Adipocyte (in vitro differentiated cells): ENCODE results near the gene CFAP65.

ENCODE experiments used
- DNase-seq: peaks from one replicate; pipeline ENCODE4 v3.0.0-alpha.2; 2015; ENCODE audit warnings: low read depth
- H3K27me3 ChIP-seq: replicated peaks from 2 replicates; pipeline ENCODE4 v1.7.0; 2013; ENCODE audit warnings: mild to moderate bottlenecking, low read length, moderate library complexity; ENCODE audit not compliant: control insufficient read depth, insufficient read depth
- H3K36me3 ChIP-seq: 2 replicates; pipeline ENCODE4 v1.7.0; 2013; ENCODE audit warnings: low read length, mild to moderate bottlenecking, moderate library complexity; ENCODE audit not compliant: control insufficient read depth, insufficient read depth, severe bottlenecking
- H3K4me1 ChIP-seq: 2 replicates; pipeline ENCODE4 v1.7.0; 2013; ENCODE audit warnings: mild to moderate bottlenecking, low read length, moderate library complexity; ENCODE audit not compliant: control insufficient read depth, insufficient read depth
- H3K4me3 ChIP-seq: 2 replicates; pipeline ENCODE4 v1.7.0; 2013; ENCODE audit warnings: mild to moderate bottlenecking, low read length, moderate library complexity
- H3K9ac ChIP-seq: 2 replicates; pipeline ENCODE4 v1.7.0; 2013; ENCODE audit warnings: mild to moderate bottlenecking, low read length, moderate library complexity
- H3K9me3 ChIP-seq: 2 replicates; pipeline ENCODE4 v1.7.0; 2013; ENCODE audit warnings: mild to moderate bottlenecking, low read length, moderate library complexity; ENCODE audit not compliant: control insufficient read depth

The CFAP65 gene

DNA sequence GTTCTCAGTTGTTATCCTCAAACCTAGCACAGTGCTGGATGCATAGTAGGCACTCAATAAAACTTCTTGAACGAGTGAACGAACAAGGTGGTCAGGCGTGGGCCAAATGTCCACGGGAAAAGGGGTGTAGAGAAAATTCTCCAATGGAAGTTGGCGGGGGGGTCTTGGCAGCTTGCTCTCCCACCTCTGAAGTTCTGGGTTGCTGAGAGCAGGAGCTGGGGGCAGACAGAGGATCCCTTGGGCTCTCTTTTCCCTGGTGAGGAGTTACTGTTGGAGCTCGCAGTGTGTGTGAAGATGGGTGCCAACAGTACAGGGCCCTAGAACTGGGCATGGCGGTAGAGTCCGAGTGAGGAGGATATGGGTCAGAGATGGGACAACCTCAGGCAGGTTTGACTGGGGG lies 45.8 kb downstream of the CFAP65 start:
- no peak overlapping the region for H3K9ac ChIP-seq
- DNase-seq, result no peak
- H3K4me1 ChIP-seq, result peaks cover 6% of the 10 kb centered on the region
- no peak overlapping the region for H3K4me3 ChIP-seq
- H3K36me3 ChIP-seq, result no peaks in the 10 kb centered on the region
- peaks cover 62% of the 10 kb centered on the region for H3K27me3 ChIP-seq
- no peaks in the 10 kb centered on the region for H3K9me3 ChIP-seq

DNA sequence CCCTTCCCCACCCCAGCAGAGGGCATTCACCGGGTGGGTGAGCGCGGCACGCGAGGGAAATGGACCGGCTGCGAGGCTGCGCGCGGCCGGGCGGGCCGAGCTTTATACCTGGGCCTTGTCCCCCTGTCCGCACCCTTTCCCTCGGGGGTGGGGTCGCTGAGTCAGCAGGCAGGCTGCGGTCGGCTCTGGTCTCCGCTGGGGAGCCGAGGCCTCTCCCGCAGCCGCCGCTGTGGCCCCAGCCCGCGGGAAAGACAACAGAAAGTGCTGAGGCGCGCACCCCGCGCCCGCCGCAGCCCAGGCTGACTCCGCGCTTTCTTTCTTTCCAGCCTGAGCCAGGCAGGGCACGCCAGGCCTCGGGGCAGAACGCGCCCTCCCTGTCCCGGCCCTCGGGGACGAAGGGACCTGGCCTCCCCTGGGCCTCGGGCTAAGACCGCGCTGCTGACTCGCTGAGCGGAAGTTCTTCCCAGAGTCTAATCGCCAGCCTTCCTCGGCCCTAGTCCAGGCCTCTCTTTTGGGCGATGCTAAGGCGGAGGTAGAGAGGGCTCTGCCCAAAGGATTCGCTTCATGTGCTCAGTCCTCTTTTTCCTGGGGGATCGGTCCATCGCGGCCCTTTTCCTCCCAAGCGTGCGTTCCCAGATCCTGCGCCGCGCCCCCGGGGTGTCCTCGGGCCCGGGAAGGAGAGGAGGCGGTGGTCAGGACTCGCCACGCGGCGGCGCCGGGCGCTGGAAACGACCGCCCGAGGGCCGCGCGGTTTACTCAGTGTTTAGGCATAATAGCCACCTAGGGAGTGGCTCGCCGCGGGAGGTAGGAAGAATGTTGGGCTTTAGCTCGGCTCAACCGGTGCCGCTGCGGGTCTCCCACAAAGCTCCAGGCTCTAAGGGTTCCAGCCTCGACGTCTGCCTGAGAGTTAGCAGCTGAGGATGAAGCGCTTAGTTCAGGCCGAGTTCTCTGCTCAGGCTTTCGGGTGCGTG lies 47.7 kb downstream of the CFAP65 start, which contains the start of gene CRYBA2:
Gene CRYBA2 (minus strand): TSS at position 78 of the 971 bp plus-strand sequence. CDS start 246 bp downstream, outside the sequence.
- peaks cover 6% of the 10 kb centered on the region for H3K4me1 ChIP-seq
- no peaks in the 10 kb centered on the region for H3K36me3 ChIP-seq
- no peak within 1 kb of the TSS for H3K9ac ChIP-seq
- peak within 1 kb of the TSS; percentile 68 for H3K4me3 ChIP-seq
- DNase-seq, result peak; percentile 54
- H3K27me3 ChIP-seq, result peaks cover 66% of the 10 kb centered on the region
- H3K9me3 ChIP-seq, result no peaks in the 10 kb centered on the region

DNA sequence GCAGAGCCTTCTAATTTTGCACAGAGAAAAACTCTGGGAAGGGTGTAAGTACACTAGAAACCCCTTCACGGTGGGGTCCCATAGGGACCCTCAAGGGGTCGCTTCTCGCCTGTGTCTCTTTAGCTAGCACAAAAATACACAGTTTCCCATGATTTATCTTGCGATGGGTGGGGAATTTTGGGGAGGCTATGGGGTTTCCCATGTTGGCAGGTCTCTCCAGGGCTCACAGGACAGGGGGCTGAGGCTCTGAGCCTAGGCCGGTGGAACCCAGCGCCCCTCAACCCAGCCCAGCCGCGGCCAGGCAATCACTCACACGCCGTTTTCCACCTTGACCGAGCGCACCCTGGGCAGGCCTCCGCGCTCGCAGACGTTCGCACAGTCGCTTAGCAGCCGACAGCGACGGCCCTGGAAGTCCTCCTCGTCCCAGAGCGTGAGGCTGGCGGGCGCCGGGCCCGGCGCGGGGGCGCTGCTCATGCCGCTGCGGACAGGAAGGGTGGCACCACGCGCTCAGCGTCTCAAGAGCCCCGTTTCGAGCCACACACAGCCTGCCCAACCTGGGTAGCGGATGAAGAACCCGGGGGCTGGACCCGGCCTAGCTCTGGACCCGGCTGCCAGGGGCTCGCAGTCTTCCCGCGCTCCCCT lies 48.5 kb downstream of the CFAP65 start:
- H3K9me3 ChIP-seq, result no peaks in the 10 kb centered on the region
- peaks cover 6% of the 10 kb centered on the region for H3K4me1 ChIP-seq
- H3K36me3 ChIP-seq, result no peaks in the 10 kb centered on the region
- H3K9ac ChIP-seq, result no peak overlapping the region
- peaks cover 74% of the 10 kb centered on the region for H3K27me3 ChIP-seq
- H3K4me3 ChIP-seq, result peak overlapping the region; percentile 68
- DNase-seq, result peak; percentile 36

DNA sequence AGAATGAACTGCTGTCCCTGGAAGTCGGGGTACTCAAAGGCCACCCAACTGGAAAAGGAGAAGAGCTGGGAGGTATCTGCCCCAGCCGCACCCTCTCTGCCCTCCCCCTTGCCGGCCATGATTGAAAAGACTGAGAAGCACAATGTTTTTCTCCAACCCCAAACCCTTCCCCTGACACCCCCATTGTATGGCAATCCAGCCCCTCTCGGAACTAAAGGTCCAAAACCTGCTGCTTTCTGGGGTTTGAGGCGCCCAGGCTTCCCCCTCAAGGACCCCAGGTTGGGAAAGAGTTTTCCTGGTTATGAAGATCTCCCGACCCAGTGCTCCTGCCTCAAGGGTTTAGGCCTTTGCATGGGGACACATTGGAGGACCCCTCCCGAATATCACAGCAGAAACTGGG lies 49.1 kb downstream of the CFAP65 start:
- no peak overlapping the region for H3K9ac ChIP-seq
- peaks cover 80% of the 10 kb centered on the region for H3K27me3 ChIP-seq
- no peaks in the 10 kb centered on the region for H3K36me3 ChIP-seq
- H3K4me1 ChIP-seq, result peaks cover 6% of the 10 kb centered on the region
- no peaks in the 10 kb centered on the region for H3K9me3 ChIP-seq
- DNase-seq, result no peak
- no peak overlapping the region for H3K4me3 ChIP-seq

DNA sequence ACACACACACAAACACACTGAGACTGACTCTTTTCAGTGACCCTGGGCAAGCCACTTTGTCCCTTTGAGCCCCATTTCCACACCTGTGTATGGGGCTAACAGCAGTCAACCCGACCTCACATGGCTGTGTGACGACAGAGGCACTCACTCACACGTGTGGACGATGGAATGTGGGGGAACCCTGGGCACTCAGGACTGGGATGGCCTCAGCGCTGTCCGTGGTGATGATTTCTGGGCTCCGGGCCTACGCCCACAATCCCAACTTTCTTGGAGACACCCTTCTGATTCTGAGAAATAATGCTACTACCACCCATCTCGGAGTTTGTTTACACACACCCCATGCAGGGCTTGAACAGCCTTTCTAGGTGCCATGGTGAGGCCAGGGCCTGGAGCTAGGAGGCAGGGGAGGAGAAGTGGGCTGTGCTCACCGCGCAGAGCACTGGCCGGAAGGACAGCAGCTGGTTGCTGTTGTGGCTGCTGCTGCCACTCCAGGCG lies 49.6 kb downstream of the CFAP65 start:
- H3K4me3 ChIP-seq, result no peak overlapping the region
- peaks cover 6% of the 10 kb centered on the region for H3K4me1 ChIP-seq
- DNase-seq, result peak; percentile 45
- H3K36me3 ChIP-seq, result no peaks in the 10 kb centered on the region
- no peaks in the 10 kb centered on the region for H3K9me3 ChIP-seq
- H3K9ac ChIP-seq, result no peak overlapping the region
- peaks cover 85% of the 10 kb centered on the region for H3K27me3 ChIP-seq

DNA sequence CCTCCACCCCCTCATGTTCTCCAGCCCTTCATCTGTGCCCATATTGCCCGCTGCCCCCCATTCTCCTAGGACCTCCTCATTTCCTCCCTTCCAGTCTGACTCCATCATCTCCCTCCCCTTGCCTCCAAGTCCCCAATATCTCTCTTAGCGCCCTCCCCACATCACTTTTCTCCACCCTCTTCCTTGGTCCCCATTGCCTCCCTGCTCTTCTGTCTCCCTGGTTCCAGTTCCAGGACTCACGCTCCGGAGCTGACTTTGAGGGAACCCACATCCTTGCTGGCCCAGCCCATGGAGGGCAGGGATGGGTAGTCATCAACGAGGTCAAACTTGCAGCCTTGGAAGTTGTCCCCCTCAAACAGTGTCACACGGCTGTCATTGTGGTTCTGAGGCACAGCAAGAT lies 50.7 kb downstream of the CFAP65 start:
- H3K9ac ChIP-seq, result no peak overlapping the region
- peaks cover 92% of the 10 kb centered on the region for H3K27me3 ChIP-seq
- no peak for DNase-seq
- peaks cover 6% of the 10 kb centered on the region for H3K4me1 ChIP-seq
- H3K36me3 ChIP-seq, result no peaks in the 10 kb centered on the region
- no peaks in the 10 kb centered on the region for H3K9me3 ChIP-seq
- no peak overlapping the region for H3K4me3 ChIP-seq

DNA sequence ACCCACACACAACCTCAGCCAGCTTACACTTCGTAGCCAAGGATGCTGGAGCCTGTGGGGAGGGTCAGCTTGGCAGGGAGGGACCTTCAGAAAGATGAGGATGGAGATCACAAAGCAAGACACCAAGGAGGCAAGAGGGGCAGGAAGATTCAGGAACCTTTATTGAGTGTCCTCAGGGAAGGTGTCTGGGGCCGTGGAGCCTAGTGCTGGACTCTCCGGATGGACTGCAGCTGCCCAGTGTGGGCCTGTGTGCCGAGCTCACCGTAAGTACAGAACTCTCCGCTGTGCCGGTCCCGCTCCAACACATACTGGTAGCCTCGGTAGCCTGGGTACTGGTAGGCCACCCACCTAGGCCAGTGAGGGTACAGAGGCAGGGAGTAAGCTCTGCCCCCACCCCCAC lies 51.3 kb downstream of the CFAP65 start:
- no peaks in the 10 kb centered on the region for H3K9me3 ChIP-seq
- peaks cover 88% of the 10 kb centered on the region for H3K27me3 ChIP-seq
- no peak overlapping the region for H3K4me3 ChIP-seq
- no peak for DNase-seq
- no peak overlapping the region for H3K9ac ChIP-seq
- H3K36me3 ChIP-seq, result no peaks in the 10 kb centered on the region
- peaks cover 6% of the 10 kb centered on the region for H3K4me1 ChIP-seq

DNA sequence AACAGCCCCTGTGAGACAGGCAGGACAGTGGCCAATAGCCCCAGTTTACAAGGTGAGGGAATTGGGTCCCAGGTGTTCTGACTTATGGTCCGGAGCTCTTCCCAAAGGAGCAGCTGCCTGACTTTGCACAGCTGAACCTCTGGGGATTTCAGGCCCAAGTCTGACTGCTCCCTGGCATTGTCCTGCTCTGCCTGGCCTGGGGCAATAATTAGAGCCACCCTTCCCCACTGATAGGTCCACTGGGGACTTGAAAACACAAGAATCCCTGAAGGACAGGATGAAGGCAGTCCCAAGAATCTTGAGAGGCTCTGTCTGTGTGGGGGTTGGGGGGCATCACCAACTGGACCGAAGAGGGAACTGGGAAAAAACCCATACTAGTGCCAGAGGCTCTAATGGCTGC lies 52.7 kb downstream of the CFAP65 start:
- H3K9ac ChIP-seq, result no peak overlapping the region
- no peaks in the 10 kb centered on the region for H3K36me3 ChIP-seq
- peaks cover 3% of the 10 kb centered on the region for H3K4me1 ChIP-seq
- DNase-seq, result no peak
- H3K27me3 ChIP-seq, result peaks cover 86% of the 10 kb centered on the region
- no peak overlapping the region for H3K4me3 ChIP-seq
- H3K9me3 ChIP-seq, result no peaks in the 10 kb centered on the region

DNA sequence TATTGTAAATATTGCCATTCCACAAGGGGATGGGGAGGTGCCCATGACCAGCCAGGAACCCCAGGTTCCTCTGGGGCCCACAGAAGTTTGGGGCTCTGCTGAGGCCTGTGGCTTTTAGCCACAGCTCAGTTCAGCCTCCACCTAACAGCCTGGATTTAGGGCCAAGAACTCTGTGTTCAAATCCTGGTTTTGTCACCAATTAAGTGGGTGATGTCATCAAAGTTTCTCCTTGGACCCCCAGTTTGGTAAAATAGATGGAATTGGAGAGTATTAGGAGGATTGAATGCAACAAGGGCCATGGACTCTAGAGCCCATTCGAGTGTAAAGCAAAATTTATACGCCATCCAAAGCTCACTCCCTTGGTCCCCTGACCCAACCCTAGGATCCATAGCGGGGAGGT lies 53.2 kb downstream of the CFAP65 start:
- Histone ChIP-seq H3K9me3 (no peaks in the 10 kb centered on the region), H3K4me1 (no peaks in the 10 kb centered on the region), H3K4me3 (no peak overlapping the region), H3K27me3 (peaks cover 88% of the 10 kb centered on the region), H3K9ac (no peak overlapping the region), H3K36me3 (no peaks in the 10 kb centered on the region)
- no peak for DNase-seq

DNA sequence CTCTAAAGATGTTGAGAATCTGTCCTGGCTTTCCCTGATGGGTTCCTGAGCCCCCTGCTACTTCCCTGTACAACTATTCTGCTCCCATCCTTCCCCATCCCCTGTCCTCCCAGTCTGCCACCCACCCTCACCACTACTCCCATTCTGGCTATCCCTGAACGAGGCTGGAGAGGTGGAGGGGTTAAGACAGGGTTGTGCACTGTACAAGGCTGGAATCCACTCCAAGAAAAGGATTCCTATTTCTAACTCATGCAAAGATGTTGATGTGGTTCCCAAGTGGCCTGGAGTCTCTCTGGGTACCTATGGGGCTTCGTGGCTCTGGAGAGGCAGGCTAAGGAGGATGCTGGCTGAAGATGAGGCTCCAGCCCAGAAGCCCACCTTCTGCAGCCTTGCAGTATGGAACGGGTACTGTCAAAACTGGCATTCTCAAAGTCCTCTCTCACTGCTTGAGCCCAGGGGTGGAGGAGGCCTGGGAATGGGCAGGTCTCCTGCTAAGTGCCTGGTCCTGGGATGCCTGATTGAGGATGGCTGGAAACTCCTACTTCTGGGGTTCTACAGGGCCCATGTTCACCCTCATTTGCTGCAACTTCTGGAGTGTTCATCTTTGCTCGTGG lies 55.1 kb downstream of the CFAP65 start:
- peaks cover 4% of the 10 kb centered on the region for H3K4me1 ChIP-seq
- H3K9ac ChIP-seq, result no peak overlapping the region
- no peaks in the 10 kb centered on the region for H3K9me3 ChIP-seq
- H3K27me3 ChIP-seq, result peaks cover 84% of the 10 kb centered on the region
- H3K4me3 ChIP-seq, result no peak overlapping the region
- DNase-seq, result no peak
- no peaks in the 10 kb centered on the region for H3K36me3 ChIP-seq
